Measurements from ENCODE around the gene RNU1-4.
"Not testable (repeated sequence)": the region's sequence is repeated elsewhere in the genome, so short reads cannot be mapped to it uniquely, and the experiment has no call there.

The RNU1-4 gene

DNA sequence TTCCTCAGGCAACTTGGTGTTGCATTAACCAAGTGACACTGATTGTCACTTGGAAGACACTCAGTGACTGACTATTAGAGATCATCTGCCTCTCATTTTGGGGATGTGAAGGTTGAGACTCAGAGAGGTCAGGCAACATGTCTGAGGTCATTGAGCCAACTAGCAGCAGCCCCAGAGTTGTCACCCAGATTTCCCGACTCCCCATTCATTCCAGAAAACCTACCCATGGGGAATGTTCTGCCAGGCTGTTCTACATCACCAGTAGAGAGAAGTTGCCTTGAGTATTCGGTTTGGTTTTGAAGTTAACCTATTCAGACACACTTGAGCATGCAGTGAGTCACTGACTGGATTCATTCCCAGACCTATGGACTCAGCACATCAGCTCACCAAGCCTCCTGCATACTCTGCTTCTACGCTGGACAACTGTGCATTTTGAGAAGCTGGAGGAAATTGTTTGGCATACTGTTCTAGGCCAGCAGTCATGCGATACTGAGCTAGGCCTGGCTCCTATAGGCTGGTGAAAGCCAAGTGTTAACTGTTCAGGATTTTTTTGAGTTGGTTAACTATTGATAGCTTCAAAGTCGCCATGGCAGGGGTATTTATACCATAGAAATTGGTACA lies 29.9 kb downstream of the RNU1-4 start:
- DNase-seq (ENCODE audit: low read depth): peak; percentile 71

- DNase-seq (ENCODE audit: low read depth): not testable (repeated sequence)
Measured at GRCh38 chr1:16770896-16771446, 30.7 kb downstream of the RNU1-4 start.

GRCh38 chr1:16772275-16773204 lies 32.2 kb downstream of the RNU1-4 start:
- not testable (repeated sequence) for DNase-seq (ENCODE audit: low read depth)

GRCh38 chr1:16773205-16773596 lies 32.9 kb downstream of the RNU1-4 start:
- not testable (repeated sequence) for DNase-seq (ENCODE audit: low read depth)

DNA sequence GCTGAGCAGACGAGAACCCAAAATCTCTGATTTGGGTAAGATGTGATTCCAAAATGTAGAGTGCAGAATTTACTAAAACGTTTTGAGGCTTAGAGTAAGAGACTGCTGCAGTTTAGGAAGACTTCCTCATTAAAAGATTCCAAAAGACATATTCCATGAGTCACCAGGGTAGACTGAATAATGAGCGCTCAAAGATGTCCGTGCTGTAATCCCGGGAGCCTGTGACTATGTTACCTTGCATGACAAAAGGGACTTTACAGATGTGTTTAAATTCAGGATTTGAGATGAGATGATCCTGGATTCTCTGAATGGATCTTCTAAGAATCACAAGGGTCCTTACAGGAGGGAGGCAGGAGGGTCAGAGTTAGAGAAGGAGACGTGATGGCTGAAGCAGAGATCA lies 33.4 kb downstream of the RNU1-4 start:
- DNase-seq (ENCODE audit: low read depth): not testable (repeated sequence)

- not testable (repeated sequence) for DNase-seq (ENCODE audit: low read depth)
Measured at GRCh38 chr1:16774773-16775172, 34.5 kb downstream of the RNU1-4 start.

DNA sequence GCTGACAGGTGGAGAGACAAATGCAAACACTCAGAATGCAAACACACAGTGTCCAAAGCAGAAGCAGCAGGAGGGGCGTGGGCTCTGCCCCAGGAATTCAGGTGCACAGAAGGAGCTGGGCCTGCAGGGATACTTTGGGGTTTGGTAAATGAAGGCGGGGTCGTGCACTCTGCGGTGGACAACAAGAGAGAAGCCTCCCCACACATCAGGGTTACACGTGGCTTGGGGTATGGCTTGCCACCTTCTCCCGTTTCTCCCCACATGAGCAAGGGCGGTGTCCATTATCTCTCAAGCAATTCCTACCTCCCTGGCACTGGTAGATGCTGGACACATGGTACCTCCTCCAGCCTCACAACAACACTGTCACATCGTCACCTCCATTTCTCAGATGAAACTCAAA lies 35.0 kb downstream of the RNU1-4 start:
- not testable (repeated sequence) for DNase-seq (ENCODE audit: low read depth)

DNA sequence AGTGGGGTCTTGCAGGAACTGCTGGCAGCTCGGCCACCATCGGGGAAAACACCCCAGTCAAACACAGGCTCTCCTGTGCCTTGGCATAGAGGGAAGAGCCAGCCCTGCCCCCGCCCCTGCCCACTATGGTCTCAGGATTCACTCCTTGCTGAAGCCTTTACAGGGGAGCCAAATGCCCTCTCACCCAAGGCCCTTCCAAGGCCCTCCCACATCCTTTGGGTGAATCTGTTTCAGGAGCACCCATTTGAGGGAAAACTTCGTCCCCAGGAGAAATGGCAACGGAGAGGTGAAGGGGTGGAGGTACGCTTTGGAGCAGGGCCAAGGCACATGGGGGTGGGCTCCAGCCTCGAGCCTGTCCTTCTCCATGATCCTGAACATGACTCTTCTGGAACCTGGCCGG lies 35.9 kb downstream of the RNU1-4 start:
- DNase-seq (ENCODE audit: low read depth): not testable (repeated sequence)

DNA sequence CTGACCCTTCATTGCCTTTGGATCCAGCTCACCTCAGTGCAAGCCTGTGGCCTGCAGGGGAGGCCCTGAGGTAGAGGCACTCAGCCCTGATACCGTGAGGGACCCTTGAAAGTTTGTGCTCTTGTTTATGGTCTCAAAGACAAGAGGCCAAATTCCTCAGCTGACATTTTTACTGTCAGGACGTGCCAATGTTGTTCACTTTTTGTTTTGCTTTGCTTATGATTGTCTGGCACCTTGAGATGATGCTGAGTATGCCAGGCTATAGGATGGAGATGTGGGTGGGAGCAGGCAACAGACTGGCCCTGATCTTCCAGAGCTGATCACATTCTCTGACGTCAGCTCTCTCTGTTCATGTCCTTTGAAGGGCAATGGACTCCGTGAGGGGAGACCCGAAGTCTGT lies 36.5 kb downstream of the RNU1-4 start:
- DNase-seq (ENCODE audit: low read depth): not testable (repeated sequence)

GRCh38 chr1:16777821-16778220 lies 37.5 kb downstream of the RNU1-4 start:
- DNase-seq (ENCODE audit: low read depth): not testable (repeated sequence)

- not testable (repeated sequence) for DNase-seq (ENCODE audit: low read depth)
Measured at GRCh38 chr1:16779525-16779924, 39.2 kb downstream of the RNU1-4 start.

DNA sequence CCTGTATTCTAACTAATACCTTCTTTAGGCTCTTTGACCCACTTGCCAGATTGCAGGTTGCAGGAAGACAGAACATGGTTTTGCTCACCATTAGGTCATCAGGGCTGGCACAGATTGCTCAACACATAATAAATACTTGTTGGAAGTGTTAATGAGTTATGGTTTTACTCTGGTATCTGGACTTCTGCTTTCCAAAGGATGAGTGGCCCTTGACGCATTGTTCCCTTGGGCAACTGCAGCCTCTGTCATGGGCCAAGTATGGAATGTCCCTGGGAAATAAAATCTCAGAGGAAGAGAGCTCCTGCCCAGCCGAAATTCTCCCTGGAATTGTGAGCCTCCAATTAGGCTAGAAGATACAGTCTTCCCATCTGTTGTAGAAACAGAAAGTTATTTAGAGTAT lies 40.7 kb downstream of the RNU1-4 start:
- DNase-seq (ENCODE audit: low read depth): not testable (repeated sequence)

DNA sequence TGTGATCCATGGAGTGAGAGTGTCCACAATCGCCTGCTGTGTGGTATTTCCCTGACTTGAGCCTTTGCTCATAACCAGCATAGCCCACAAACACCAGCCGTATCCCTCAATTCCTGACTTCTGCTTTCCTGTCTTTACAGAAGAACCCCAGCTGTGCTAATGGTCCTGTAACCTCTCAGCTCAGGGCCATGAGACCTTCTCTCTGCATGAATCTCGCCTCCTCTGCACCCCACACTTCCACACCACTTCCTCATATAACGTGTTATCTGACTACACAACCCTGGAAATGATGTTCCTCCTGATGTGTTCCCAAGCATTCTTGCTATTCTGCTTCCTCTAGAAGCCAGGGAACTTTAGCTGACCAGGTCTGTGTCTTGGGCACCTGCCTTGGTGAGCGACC lies 41.3 kb downstream of the RNU1-4 start:
- DNase-seq (ENCODE audit: low read depth): not testable (repeated sequence)

DNA sequence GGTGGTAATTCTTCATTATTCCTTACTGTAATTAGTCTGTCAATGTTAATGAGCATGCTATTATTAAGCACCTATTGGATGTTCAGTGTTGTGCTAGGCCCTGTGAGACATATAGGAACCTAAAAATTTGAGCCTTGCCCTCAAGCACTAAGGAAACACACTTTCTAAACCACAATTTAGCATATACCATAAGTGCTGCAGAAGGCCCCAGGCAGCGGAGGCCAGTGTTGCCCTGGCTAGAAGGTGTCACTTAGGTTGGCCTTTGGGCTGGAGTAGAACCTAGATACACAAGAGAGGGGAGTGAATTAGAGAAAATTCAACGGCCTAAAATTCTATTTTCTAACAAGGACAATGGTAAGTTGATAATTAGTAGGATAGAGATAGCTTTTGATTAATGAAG lies 44.6 kb downstream of the RNU1-4 start:
- not testable (repeated sequence) for DNase-seq (ENCODE audit: low read depth)

GRCh38 chr1:16786362-16786761 lies 46.0 kb downstream of the RNU1-4 start:
- not testable (repeated sequence) for DNase-seq (ENCODE audit: low read depth)

DNA sequence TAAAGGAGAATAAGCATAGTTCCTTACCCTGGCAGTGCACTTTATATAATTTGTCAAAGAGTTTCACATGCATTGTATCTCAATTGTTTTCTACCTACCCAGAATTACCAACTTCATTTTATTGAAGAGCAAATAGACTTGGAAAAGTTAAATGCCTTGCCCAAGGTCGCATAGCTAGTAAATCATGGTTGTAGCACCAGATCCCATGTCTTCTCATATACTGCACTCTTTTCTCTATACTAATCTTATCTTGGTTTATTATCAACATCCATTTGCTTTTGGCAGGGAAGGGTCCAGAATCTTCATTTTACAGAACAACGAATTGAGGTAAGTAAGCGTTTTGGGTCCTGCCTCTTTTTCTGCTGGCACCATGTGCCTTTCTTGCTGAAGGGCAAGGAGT lies 46.9 kb downstream of the RNU1-4 start:
- DNase-seq (ENCODE audit: low read depth): not testable (repeated sequence)

GRCh38 chr1:16787711-16788110 lies 47.4 kb downstream of the RNU1-4 start:
- not testable (repeated sequence) for DNase-seq (ENCODE audit: low read depth)
